COLO668 (cell line): ENCODE results near the gene CIAO2A.

Experiments used
- DNase-seq: peaks from one replicate; lab custom pipeline; 2025; ENCODE audit not compliant: unreplicated experiment; lab: John Stamatoyannopoulos, UW

The CIAO2A gene

DNA sequence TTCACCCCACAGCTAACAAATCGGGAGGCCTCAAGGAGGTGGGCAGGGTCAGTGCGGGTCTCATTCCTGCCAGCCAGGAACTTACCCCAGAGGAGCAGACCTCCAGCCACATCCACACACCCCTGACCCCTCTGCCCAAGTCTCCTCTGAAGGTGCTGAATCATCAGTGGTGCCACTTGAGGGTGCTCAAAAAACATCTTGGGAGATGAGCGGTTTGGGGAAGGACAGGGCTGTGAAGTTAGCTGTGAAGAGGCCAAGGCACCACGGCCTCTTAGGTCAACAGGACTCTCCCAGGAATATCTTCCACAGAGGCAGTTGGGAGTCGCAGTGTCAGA, 48.6 kb downstream of the CIAO2A start:
- no peak for DNase-seq

DNA sequence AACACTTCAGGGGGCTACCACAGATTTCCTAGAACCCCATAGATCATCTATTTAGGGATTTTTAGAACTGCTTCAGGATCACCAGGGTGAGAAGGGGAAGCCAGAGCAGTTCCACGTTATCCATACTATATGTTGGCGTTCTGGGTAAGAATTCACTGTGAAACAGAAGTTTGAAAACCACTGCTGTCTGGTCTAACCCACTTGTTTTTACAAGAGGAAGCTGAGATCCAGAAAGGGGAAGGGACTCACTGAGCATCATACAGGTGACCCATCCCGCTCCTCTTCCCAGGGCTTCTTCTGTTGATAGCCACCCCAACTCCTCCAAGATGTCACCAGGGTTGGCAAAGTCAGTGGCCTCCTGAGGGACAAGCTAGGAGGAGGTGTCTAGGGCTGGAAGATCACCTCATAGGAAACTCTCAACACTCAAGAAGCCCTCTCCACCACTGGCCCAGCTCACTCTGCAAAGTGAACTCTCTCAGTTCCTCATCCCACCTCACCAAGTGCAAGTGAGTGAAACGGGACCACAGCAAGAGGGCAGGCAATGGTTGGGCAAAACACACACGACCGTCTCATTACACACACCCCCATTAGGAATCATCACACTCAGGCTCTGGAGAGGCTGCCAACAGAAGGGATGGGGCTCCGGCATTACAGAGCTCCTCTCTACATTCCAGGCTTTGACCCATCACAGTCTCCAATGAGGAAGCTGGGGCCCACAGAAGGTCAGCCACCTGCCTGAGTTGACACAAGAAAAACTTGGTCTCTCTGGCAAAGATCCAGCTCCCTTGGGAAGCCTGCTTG, 49.1 kb downstream of the CIAO2A start:
- no peak for DNase-seq

DNA sequence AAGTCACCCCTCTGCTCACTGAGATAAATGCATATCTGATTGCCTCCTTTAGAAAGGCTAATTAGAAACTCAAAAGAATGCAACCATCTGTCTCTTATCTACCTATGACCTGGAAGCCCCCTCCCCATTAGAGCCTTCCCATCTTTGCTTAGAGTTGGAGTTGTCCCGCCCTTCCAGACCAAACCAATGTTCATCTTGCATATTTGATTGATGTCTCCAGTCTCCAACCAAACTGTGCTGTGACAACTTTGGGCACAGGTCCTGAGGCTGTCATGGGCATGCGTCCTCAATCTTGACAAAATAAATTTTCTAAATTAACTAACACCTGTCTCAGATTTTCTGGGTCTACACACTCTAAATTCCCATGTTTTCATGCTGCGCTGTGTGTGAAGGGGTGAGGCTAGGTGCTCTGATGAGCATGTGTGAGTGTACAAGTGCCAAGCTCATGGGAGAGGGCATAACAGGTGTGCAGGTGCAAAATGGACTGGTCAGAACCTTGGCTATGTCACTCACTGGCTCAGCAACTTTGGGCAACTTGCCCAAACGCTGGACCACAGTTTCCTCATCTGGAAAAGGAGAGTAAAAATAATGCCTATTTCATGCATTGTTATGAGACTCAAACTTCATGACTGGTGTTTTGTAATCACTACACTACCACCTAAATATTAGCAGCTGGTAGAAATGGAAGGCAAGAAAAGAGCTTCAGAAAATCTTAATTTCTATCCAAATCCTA, 54.6 kb downstream of the CIAO2A start:
- no peak for DNase-seq

DNA sequence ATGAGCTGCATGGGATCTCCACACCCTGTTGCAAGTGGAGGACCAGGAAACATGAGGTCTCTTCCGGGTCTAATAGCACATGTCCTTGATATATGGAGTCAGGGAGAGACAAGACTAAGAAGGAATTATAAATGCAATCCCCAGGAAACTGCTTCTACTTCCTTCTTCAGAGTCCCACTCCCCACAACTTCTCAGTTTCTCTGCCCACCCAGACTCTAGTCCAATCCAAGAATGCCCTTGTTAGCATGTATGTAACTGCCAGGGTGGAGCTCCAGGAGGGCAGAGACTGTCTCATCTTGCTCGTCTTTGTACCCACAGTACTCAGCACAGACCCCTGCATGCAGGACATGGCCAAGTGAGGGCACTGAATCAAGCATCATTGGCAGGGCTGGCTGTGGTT, 55.7 kb downstream of the CIAO2A start:
- no peak for DNase-seq

DNA sequence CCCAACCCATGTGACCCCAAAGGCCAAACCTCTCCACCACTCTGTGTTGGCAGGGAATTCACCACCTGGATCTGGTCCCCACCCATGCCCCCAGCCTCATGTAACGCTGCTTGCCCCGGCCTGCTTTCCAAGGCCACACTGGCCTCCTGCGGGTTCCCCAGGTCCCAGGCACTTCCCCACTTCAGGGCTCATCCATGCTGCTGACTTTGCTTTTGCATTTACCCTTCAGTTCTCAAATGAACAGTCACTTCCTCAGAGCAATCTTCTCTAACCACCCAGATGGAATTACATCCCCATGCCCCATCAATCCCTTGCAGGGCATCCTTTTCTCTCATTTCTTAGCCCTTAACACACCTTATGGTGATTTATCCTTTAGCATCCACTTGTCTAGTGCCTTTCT, 56.5 kb downstream of the CIAO2A start:
- DNase-seq: no peak

DNA sequence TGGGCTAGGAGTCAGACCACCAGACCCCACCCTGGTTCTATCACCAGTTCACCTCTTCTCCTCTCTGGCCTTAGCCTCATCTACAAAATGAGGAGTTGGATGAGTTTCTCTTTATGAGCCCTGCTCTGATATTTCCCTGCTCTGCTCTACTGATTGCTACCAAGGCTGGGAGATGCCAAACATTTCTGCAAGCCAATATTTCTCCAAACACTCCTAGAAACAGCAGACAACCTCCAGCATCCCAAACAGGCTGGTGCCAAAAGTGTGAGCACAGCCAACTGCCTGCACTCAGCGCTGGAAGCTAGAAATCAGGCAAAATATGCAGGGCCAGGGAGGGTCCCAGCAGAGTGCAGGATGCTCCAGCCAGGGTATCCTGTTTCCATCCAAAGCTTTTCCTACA, 58.1 kb downstream of the CIAO2A start:
- no peak for DNase-seq

DNA sequence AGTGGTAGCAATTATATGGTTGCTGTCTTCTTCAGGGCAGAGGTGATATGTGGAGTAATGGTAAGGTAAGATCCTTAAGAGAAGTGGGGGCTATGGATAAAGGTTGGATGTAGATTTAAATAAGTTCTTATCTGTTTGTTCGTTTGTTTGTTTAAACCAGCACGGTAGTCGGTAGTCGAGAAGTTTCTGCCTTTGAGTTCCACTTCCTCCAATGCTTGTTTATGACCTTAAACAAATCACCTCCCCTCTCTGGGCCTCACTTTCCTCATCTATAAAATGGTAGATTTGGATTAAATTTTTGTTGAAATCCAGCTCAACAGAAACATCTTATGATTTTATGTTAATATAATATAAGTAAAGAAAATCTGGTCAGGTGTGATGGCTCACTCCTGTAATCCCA, 59.1 kb downstream of the CIAO2A start:
- no peak for DNase-seq

DNA sequence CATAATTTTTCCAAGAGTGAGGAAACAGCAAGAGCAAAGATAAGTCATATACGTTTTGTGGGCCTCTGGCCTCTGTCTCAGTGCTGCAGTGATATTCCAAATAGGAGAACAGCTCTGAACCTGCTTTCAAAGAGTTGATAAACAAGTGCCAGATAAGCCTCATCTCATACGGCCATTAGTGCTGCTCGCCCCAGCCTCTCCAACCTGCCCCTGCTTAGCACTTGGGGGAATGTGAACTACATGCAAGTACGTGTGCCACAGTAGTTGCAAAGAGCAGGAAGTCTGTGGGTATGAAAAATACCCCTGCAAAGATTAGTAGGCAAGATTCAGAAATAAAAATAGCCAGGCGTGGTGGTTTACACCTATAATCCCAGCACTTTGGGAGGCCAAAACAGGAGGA, 61.3 kb downstream of the CIAO2A start:
- DNase-seq: no peak

DNA sequence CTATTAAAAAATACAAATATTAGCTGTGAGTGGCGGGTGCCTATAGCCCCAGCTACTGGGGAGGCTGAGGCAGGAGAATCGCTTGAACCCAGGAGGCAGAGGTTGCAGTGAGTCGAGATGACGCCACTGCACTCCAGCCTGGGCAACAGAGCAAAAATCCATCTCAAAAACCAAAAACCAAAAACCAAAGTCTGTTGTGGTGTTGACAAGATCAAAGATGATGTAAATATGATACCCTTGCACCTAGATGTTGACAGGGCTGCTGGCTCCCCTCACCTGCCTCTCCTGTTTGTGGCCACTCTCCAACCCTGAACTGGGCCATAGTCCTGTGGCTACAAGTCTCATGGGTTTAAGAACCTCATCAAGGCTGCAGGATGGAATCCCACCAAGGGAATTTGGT, 63.5 kb downstream of the CIAO2A start:
- no peak for DNase-seq

DNA sequence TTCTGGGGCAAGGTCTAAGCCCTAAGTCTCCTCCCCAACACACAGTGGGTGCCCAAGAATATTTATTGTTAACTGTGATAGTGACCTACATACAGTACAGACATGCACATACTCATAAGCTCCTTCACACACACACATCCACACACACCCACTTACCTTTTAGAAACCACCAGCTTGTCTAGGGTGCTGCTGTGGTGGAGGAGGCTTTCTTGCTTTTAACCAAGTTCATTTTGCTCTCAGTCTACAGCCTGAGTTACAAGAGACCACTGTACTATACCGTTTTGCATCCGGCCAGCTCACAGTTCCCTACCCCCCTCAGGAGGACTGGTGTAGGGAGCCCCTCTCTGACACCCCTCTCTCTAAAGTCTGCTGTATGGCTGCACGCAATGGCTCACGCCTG, 64.0 kb downstream of the CIAO2A start:
- no peak for DNase-seq

DNA sequence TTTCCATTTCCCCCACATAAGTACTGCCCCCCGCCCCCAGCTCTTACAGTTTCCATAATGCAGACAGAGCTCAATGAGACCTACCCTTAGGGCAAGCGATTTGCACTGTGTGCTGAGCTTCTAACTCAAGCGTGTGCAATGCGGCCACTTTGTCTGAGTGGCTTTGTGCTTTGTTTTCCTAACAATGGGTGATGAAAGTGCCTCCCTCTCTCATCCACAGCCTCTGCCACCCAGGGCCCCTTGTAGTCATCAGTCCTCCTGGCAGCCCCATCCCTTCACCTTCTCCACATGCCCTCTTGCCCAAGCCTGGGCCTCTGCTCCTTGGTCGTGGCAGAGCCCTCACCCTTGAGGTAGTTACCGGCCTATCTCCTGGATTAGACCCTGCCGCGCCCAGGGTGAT, 64.5 kb downstream of the CIAO2A start:
- peak; percentile 26 for DNase-seq

DNA sequence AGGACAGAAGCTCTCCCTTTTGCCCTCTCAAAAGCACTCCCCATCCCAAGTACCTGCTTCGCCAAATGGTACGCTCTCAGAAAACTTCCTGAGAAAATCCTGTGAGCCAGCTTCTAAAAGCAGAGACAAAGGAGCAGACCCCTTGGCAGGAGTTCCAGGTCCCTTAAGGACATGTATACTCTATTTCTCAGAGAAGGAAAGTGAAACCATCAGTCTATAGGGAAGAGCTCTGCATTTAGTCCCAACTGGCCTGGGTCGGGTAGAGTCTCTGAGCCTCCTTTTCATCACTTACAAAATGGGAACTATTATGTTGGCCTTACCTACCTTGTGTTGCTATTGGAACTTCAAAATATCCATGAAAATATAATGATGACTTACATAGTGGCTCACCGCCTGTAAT, 67.0 kb downstream of the CIAO2A start:
- no peak for DNase-seq

DNA sequence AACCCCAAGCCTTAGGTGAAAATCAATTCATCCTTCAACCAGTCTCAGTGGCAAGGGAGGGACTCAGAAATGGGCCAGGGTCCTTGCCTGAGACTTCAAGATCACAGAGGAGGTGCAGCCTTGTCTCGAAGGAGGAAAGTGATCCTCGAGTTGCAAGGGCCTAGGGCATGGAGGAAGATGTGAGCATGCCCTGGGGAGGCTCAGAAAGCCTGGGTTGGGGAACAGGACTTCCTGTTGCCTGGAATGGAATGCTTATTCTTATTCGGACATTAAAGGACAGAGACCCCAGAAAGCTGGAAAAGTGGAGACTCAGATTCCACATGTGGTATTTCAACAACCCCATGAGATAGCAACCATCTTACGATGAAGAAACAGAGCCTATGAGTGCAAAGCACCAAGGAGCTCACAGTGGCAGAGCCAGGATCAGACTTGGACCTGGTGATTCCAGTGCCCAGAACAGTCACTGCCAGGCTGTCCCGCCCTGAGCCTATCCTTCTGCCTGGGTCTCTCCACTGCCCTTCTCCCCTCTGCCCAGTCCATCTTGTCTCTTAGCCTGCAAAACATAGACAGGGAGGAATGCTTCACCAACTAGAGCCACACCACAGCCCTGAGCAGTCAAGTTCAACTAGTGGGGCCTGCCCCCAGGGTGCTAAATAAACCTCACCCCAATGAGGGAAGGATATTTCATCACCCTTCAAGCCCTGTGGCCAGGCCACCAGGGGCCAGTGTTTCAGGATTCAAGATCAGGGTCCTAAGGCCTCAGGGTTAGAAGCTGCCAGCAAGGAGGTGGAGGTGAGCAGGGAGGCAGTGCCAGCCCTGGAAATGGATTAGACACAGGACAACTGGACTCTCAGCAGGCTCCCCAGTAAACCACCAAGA, 69.2 kb downstream of the CIAO2A start:
- no peak for DNase-seq

DNA sequence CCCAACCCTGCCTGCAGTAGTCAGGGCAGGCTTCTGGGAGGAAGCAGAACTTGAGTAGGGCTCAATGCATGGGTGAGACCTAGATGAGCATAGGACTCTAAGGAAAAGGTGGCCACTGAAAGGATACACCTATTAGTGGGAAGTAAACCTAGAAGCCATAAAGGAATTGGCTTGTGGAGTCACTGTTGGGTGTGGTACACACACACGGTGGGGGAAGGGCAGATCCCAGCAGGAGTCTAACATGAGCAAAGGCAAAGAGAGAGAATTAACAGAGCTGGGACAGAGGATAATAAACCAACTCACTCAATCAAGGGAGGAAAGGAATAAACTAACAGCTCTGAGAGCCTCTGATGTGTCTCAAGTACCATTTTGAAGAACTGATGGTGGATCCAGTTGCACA, 70.4 kb downstream of the CIAO2A start:
- peak; percentile 41 for DNase-seq

DNA sequence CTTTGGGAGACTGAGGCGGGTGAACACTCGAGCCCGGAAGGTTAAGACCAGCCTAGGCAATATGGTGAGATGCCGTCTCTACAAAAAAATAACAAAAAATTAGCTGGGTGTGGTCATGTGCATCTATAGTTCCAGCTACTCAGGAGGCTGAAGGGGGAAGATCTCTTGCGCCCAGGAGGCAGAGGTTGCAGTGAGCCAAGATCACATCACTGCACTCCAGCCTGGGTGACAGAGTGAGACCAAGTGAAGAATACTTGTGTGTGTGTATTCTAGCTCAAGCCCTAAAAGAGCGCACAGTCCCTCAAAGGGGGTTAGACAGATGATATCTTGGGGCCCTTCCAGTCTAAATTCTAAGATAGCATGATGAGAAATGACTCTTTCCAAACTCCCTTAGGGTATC, 71.1 kb downstream of the CIAO2A start:
- DNase-seq: no peak
